Measurements from ENCODE around the gene AVL9.
"Not testable (repeated sequence)": the region's sequence is repeated elsewhere in the genome, so short reads cannot be mapped to it uniquely, and the experiment has no call there.

The AVL9 gene

DNA sequence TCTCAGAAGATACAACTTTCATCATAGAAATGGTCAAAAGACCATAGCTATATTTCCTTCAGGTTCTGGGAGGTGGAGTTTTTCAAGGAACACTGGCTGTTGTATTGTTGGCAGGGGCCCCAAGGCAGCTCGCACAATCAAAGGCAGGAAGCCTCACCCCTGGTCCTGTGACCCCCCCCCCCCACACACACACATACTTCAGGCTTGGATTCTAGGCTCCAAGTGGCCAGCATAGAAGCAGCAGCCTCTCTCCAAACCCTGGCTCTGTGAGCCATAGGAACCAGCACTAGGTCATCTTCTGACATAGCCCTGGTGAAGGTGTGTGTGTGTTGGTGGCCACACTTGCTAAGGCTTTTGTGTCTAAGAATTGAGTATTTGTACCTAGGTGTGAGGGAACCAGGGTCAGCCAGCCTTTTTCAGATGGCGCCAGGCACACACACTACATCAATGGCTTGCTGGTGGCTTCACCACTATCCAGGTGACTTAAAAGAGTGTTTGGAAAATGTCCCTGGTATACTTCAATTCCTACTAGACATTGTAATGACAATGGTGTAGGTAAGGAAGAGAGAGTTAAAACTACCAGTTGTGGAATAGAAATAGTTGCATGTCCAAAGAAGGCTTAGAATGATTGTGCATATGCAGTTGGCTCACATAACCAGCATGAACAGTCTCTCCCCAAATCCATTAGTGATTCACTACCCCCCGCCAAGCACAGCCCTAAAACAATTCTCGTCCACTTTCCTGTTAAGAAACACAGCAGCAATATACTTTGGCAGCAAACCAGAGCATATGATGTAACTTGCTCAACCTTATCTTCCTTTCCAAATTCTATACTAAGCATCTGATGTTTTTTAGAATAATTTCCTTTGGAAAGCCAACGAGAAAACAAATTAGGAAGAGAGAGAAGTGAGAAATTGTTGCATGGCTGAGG is 91.3 kb downstream of the AVL9 start:
- DNase-seq (ENCODE audit: low read depth in 2 of 2, low spot score in 1 of 2), result no peak

DNA sequence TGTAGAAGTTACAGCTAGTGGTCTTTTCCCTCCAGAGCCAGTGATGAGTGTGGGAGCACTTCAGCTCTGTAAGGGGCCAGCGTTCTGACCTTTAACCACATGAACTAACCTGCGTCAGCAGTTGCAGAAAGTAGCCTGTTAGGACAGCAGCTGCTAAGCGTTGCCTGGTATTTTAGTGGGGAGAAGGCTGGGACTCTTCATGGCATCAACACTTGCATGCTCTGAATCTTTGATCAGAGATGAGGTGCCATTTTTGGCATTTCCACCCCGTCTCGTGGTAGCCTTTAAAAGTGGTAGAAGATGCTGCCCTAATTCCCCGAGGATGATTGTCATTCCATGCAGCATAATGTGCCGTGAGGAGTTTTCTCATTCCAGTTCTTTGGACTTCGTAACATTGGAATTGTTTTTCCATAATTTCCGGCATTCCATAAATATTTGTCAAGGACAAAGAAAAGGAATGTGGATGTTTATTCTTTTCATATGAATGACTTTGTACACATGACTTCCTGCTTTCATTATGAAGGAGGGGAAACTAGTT is 92.2 kb downstream of the AVL9 start:
- no peak for DNase-seq (ENCODE audit: low read depth in 2 of 2, low spot score in 1 of 2)

DNA sequence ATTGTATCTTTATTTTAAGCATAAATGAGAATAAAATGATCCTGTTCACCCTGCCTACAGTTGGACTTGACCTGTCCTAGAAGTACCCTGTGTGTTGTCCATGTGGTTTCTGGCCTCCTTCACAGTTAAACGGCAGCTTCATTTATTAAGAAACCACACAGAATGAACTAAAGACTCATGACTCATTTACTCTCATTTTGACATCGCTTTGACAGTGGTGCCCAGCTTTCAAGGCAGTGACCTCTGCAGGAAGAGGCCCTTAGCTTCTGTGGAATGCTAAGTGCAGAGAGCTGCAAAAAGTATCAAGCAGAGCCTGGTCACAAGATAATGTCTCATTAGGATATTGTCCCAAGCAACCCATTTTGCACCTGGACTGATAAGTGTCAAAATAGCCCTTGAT is 93.4 kb downstream of the AVL9 start:
- DNase-seq (ENCODE audit: low read depth in 2 of 2, low spot score in 1 of 2), result no peak

DNA sequence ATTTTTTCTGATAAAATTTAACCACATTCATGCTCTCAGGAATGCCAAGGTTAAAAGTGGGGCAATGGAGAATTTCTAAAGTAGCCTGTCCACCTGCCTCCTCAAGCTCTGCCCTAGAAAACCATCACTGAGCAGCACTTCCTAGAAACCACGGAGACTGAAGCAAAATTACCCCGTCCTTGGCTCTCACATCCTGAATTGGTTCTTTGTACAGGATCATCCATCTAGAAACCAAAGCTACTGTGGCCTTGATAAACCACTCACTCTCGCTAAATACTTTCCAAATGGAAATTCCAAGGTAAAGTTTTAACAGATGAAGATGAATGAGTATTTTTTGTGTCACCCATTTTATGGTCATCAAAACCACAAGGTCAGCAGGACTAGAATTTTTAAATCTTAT is 96.6 kb downstream of the AVL9 start:
- DNase-seq (ENCODE audit: low read depth in 2 of 2, low spot score in 1 of 2), result no peak

DNA sequence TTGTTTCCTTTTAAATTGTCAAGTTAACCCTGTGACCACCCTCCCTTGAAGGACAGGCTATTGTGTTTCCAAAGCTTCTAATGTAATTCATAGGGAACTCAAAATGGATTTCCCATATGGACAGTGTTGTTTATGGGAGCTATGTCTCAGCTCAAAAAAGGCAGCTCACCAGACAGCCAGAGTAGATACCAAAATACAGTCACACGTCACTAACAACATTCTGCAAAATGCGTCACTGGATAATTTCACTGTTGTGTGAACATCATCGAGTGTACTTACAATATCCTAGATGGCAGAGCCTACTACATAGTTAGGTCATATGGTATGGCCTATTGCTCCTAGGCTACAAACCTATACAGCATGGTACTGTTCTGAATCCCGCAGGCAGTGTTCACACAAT is 97.4 kb downstream of the AVL9 start:
- no peak for DNase-seq (ENCODE audit: low read depth in 2 of 2, low spot score in 1 of 2)

DNA sequence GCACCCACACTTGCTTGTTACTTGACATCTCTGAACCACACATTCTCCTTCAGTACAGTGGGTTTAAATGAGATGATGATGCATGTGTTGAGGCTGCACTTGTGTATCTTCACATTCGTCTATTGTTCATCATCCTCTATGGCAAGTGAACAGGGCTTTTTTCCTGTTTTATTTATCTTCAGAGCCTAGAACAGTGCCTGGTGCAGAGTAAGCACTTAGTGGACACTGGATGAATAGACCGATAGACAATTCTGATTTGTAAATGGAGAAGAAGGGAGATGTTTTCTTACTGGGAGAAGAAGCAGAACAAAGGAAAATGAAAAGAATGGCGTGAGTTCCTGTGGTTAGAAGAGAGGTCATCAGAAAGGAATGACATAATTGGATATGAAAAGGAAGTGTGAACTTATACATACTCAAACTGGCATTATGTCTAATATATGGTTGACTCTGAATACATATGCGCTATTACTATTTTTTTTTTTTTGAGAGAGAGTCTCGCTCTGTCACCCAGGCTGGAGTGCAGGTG is 99.7 kb downstream of the AVL9 start:
- DNase-seq (ENCODE audit: low read depth in 2 of 2, low spot score in 1 of 2), result no peak

DNA sequence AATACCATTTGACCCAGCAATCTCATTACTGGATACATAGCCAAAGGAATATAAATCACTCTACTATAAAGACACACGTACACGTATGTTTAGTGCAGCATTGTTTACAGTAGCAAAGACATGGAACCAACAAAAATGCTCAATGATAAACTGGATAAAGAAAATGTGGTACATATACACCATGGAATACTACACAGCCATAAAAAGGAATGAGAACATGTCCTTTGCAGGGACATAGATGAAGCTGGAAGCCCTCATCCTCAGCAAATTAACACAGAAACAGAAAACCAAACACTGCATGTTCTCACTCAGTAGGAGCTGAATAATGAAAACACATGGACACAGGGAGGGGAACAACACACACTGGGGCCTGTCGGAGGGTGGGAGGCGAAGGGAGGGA is 105.9 kb downstream of the AVL9 start:
- DNase-seq (ENCODE audit: low read depth in 2 of 2, low spot score in 1 of 2), result not testable (repeated sequence)

DNA sequence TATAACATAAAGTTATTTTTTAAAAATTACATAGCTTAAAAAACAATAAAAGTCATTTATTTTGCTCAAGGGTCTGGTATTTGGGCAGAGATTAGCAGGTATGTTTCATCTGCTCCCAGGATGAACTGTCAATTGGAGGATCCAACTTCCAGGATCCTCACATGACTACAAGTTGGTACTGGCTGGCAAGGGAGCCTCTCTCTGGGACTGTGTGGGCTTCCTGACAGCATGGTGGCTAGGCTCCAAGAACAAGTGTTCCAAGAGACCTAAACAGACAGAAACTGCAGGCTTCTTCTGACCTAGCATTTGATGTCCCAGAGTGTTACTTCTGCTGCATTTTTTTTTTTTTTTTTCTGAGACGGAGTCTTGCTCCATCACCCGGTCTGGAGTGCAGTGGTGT is 107.2 kb downstream of the AVL9 start:
- DNase-seq (ENCODE audit: low read depth in 2 of 2, low spot score in 1 of 2), result no peak

DNA sequence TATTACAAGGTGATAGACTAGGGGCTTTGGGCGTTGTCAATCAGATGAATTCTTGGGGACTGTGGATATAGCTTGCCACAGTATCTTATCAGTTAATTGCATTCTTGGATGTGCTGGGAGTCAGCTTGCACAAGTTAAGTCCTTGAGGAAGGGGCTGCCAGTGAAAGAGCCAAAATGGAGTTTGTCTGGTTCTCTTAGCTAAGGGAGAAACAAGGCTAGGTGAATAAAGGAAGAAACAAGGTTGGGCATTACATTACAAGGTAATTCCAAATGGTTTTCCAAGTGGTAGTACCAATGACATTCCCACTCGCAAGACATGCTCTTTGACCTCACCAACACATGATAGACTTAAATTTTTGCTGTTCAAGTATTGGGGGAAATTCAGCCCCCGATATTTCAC is 108.2 kb downstream of the AVL9 start:
- DNase-seq (ENCODE audit: low read depth in 2 of 2, low spot score in 1 of 2), result not testable (repeated sequence)

DNA sequence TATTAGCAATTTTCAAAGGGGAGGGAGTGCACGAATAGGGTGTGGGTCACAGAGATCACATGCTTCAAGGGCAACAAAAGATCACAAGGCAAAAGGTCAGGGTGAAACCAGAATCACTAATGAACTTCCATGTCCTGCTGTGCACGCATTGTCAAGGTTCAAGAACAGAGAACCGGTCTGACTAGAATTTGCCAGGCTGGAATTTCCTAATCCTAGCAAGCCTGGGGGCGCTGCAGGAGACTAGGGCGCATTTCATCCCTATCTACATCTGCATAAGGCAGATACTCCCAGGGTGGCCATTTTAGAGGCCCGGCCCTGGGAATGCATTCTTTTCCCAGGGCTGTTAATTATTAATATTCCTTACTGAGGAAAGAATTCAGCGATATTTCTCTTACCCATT is 108.8 kb downstream of the AVL9 start:
- DNase-seq (ENCODE audit: low read depth in 2 of 2, low spot score in 1 of 2), result not testable (repeated sequence)

DNA sequence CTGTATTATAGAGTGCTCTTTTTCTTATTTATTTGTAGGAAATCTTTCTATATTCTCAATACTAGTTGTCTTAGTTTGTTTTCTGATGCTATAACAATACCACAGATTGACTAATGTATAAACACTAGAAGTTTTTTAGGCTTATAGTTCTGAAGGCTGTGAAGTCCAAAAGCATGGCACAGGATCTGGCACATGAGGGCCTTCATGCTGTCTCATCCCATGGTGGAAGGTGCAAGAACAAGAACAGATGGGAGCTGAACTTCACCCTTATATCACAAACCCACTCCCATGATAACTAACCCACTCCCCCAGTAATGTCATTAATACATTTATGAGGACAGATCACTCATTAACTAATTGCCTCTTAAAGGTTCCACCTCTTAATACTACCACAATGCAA is 109.7 kb downstream of the AVL9 start:
- no peak for DNase-seq (ENCODE audit: low read depth in 2 of 2, low spot score in 1 of 2)

DNA sequence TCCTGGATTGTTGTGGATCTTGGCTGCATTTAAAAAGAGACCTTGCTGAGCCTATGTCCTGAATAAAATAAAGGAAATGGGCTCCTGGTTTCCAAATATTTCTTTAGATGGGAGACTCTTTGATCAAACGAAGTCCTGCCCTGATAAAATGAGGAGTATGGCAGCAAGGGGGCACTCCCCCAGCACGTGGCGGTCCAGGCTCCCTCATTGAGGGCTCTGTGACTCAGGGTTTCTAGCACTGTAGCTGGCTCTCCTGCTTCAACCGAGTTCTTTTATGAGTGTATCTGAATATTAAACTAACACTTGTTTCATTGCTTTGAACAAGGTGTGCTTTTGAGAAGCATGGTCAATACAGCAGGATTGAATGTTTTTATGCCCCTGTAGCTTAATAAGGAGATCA is 114.2 kb downstream of the AVL9 start:
- no peak for DNase-seq (ENCODE audit: low read depth in 2 of 2, low spot score in 1 of 2)

DNA sequence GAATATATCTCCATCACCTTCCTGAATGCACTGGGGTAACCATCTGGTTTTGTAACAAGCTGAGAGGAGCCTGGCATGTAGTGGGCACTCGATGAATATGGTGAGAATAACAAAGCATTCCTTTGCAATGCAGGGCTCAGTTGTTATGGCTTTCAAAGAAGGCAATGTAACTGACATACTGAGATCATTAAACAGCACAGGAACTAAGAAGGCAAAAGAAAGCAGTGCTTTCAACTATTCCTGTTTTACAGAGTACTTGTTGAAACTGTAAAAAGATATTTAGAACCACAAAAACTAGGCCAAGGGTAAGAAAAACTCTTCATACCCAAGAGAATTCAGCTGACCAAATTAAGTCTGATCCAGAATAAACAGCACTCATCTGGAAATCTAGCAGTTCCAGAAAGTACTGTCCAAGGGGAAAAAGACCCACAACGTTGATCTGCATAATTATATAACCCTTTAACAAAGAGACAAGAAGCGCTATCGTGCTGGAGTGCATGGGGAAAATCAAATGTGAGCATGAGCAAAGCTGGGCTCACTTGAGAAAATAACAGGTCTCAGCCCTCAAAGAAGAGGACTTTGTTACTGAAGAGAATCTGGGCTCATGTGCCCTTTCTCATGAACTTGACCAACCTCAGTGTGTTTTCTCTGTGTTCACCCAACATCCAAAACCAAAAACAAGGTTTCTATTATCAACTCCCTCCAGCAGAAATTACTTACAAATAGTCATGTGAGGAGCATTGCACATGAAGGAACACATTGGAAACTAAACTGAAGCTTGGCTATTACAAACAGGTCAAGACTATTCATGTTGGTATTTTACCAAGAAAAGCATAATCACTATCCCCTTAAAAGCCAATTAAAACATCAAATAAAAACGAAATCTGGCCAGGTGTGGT is 116.2 kb downstream of the AVL9 start:
- no peak for DNase-seq (ENCODE audit: low read depth in 2 of 2, low spot score in 1 of 2)

DNA sequence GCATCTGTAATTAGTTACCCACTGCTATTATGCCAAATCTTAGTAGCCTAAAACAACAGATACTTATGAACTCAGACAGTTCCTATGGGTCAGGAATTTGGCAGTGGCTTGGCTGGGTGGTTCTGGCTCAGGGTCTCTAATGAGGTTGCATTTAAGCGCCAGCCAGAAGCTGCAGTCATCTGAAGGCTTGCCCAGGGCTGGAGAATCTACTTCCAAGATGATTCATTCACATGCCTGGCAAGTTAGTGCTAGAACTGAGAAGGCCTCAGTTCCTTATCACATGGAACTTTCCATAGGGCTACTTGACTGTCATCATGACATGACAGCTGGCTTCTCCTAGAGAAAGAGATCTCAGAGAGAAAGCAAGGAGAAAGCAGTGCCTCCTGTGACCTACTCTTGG is 121.3 kb downstream of the AVL9 start:
- DNase-seq (ENCODE audit: low read depth in 2 of 2, low spot score in 1 of 2), result no peak

DNA sequence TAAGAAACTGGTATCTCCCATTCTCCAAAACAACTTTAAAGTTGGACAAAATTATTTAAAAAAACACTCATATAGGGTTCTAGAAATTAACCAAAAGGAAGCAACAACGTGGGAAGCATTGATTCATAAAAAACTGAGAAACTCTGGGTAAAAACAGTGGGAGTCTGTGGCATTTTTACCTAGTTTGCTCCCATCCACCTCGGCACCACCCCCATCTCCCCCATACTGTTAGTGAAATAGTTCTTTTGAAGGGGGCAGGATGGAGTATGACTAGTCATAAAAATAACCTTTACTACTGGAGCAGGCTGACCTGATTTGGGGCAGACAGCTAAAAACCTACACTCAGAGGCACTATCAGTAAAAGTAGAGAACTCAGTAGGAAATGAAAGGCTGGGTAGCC is 123.2 kb downstream of the AVL9 start:
- DNase-seq (ENCODE audit: low read depth in 2 of 2, low spot score in 1 of 2), result no peak

DNA sequence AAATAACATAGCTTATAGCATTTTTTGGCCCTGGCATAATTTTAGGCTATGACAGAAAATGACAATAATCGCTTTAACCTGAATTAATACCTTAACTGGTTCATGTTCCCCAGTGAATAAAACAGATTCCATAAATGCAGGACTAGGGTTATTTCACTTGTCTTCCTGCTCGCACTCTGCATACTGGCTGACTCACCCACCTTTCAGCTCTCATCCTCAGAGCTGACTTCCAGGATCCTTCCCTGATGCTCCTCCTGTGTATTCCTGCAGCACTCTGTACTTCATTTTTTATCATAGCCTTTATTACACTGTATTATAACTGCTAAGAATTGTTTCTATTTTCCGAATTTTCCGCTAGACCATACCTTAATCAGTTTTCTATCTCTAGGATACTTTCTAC is 123.7 kb downstream of the AVL9 start:
- DNase-seq (ENCODE audit: low read depth in 2 of 2, low spot score in 1 of 2), result no peak

DNA sequence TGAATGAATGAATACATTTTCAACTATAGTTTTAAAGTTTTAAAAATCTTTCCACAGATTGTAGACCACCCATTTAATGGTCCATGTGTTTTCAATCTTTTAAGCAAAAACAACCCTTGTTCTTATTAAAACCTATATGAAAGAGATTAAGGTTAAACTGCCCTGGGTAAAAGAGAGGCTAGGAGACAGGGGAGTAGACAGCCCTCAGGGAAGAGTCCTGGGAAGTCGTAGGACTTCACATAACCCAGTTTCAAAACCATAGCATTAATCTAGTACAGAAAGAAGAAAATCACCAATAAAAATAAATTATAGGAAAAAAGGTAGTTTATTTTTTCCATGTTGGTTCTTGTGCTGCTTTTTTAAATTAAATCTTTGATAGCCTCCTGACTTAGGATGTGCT is 124.1 kb downstream of the AVL9 start:
- not testable (repeated sequence) for DNase-seq (ENCODE audit: low read depth in 2 of 2, low spot score in 1 of 2)

DNA sequence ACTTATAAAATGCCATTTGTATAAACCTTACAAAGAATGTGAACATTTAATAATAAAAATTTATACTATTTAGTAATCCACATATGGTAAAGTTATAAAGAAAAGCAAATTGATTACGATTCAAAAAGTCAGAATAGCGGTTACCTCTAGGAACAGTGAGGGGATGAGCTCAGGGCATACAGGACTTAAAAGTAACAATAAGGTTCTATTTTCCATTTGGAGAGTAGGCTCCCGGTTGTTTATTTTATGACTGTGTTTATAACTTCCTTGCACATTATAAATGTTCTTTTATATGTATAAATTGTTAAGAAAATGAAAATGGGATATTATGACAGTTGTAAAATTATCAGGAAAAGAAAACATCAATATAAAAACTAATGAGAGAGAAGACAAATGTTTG is 135.7 kb downstream of the AVL9 start:
- DNase-seq (ENCODE audit: low read depth in 2 of 2, low spot score in 1 of 2), result no peak

DNA sequence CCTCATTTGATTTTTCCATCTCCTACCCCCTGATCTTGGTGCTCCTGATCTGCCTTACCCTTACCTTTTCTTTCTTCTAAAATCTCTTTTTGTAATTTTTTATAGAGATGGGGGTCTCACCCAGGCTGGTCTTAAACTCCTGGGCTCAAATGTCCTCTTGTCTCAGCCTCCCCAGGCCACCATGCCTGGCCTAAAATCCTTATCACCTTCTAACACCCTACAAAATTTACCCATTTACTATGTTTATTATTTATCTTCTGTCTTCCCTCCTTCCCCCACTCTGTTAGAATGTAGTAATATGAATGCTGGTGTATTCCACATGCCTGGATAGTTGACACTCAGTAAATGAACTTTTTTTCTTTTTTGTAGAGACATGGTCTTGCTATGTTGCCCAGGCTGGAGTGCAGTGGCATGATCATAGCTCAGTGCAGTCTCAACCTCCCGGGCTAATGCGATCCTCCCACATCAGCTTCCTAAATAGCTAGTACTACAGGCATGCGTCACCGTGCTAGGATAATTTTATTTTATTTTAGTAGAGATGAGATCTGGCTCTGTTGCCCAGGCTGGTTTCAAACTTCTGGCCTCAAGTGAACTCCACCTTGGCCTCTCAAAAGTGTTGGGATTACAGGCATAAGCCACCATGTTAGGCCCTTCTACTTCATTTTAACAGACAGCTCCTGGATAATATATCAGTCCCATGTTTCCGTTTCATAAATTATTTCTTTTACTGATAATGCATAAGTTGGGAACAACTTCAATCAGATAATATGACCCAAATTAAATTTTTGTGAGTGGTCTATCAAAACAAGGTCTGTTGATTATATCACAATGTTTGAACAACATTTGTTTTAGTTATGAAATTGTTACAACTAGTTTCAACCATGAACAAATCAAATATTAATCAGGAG is 136.6 kb downstream of the AVL9 start:
- not testable (repeated sequence) for DNase-seq (ENCODE audit: low read depth in 2 of 2, low spot score in 1 of 2)

DNA sequence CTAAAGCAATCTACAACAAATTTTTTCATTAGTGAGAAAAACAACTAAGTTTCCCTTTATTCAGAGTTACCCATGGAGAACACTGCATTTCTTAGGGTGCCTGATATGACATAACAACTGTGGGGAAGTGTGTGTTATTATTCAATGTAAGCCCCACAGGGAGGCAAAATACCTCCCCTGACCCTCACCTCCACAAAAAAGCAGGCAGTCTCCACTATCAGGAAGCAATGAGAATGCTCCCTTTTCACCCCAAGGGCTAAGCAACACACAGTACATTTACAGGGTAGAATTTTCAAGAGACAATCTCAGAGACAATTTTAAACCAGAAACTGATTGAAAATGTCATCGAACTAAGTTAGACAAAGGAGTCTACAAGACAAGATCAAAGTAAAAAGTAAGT is 138.2 kb downstream of the AVL9 start:
- DNase-seq (ENCODE audit: low read depth in 2 of 2, low spot score in 1 of 2), result not testable (repeated sequence)
